ENCODE measurements around the gene SBF2.

Gene SBF2

GRCh38 chr11:10293423-10294289 is at the start of gene SBF2:
Gene SBF2, minus strand, starts transcription at chr11:10294219. Its CDS starts 150 bp downstream, at chr11:10294069.
- DNase-seq: peak; percentile 80

GRCh38 chr11:10338287-10338686 is 44.3 kb upstream of the SBF2 start:
- DNase-seq: no peak

- no peak for DNase-seq
Observed at GRCh38 chr11:10333490-10333889, 39.5 kb upstream of the SBF2 start.

DNA sequence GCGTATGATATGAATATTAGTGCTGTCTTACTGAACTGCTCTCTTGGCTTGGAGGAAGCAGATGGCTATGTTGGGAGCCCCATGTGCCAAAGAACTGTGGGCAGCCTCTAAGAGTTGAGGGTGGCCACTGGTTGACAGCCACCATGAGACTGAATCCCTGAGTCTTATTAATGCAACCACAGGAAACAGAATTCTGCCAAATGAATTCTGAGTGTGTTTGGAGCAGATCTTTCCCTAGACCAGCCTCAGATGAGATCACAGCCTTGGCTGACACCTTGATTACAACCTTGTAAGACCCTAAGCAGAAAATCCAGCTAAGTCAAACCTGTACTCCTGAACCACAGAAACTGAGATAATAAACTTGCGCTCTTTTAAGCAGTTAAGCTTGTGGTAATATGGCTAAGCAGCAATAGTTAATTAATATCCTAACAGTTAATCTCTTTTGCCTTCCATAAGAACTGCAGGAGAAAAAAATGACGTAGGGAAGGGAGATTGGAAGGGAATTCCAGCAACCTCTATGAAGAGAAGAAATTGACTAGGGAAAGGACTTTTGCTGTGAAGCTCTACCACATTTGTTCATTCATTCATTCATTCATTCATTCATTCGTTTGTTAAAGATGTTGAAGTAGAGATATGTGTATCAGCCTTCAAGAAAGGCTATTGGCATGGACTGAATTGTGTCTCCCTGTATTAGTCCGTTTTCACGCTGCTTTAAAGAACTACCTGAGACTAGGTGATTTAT is 37.7 kb upstream of the SBF2 start:
- DNase-seq: no peak

- DNase-seq: no peak
Observed at GRCh38 chr11:10329935-10330334, 35.9 kb upstream of the SBF2 start.

- no peak for DNase-seq
Observed at GRCh38 chr11:10329356-10329755, 35.3 kb upstream of the SBF2 start.

DNA sequence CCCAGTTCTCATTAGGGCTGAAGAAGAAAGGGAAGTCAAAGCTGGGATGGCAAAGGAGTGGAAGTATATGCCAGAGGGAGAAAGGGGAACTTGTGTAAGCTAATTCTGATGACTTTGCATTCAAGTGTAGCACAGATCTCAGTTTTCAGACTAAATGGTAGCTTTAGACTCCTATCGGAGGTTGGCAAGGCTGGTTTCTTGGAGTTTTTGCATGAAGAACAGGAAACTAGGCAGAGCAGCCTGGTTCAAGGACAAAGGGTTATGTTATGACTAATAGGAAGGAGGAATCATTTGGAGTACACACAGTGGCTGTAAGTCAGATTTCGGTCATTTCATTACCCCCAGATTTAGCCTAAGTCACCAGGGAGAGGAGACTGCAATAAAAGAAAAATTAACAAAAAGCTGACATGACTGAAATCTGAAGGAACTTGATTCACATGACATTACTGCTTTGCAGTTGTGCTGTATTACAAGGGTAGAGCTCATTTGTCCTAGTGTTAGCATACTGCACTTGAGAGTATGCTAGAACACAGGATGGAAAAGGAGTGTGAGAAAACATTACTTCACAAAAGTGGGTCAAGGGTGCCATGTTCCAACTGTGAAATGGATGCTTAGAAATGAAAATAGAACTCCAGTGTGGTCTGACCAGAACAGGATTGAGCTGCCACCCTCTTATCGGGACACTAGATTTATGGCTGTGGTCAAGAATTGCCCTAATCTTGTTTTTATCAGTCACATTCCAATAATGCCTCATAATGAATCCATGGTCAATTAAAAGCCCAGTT is 34.5 kb upstream of the SBF2 start:
- no peak for DNase-seq

DNA sequence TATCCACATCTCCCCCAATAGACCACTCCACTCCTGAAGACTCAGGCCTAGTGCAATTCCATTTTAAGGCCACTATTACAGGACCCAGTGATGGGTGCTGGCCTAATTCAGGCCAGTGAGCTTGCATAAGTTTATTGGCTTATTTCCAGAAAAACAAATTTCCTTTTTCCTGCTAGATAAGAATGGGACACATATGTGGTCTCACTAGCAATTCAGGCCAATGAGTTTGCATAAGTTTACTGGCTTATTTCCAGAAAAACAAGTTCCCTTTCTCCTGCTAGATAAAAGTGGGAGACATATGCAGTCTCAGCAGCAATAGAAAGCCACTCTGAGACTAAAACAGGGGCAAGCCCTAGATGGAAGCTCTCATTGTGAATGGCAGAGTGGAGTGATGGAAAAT is 33.2 kb upstream of the SBF2 start:
- DNase-seq: no peak

- DNase-seq: no peak
Observed at GRCh38 chr11:10326012-10326964, 32.3 kb upstream of the SBF2 start.

DNA sequence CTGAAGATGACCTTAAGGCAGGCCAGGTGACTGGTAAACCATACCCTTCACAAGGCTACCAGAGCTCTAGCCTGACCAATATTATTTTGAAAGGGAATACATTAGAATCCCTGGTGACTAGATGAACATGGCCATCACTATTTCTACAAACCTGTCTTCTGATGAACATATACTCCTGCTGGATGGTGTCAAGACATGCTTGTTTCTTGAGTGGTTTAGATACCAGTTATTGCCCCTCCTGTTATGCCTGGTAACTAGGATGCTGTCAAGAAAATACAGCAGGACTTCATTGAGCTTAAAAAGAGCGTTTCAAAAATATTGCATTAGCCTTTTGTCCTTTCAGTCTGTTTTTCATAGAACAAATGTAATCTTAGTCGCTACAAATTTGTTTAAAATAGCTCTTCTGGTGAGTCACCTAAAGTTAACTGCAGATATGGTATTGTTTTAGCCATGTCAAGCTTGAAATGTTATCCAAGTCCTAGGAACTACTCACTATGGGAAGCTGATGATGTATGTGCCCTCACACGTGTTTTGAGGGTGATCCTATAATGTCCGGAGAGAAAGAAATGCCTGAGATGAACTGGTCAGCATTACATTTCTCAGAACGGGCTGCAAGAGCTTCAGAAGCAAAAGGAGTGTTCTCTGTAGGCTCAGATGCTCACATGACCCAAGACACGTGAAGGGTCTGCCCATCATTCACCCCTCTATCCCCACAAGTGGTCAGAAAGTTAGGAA is 31.4 kb upstream of the SBF2 start:
- no peak for DNase-seq

DNA sequence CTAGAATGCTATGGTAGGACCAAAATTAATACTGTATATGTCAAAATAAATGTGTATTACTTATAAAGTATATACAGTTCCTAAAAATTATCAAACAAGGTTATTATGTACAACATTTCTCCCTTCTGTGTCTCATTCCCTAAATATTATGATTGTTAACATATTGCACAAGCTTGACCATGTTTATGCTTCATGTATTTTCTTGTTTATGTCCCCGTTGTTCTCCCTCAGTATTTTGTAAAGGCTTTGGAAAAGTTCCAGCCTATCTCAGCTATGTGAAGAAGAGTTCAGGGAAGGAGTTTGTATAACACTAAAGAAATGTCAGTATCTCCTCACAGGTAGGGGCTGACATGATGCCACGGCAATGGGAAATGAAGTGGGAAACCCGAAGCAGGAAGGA is 30.5 kb upstream of the SBF2 start:
- DNase-seq: no peak

- no peak for DNase-seq
Observed at GRCh38 chr11:10323793-10324170, 29.8 kb upstream of the SBF2 start.

- peak; percentile 52 for DNase-seq
Observed at GRCh38 chr11:10322830-10323792, 29.1 kb upstream of the SBF2 start.

- no peak for DNase-seq
Observed at GRCh38 chr11:10322401-10322800, 28.4 kb upstream of the SBF2 start.

- no peak for DNase-seq
Observed at GRCh38 chr11:10320736-10321465, 26.9 kb upstream of the SBF2 start.

GRCh38 chr11:10319702-10320558 is 25.9 kb upstream of the SBF2 start:
- no peak for DNase-seq

GRCh38 chr11:10318527-10318802 is 24.4 kb upstream of the SBF2 start:
- no peak for DNase-seq

- no peak for DNase-seq
Observed at GRCh38 chr11:10317776-10318526, 23.9 kb upstream of the SBF2 start.

Data from activated CD8-positive, alpha-beta memory T cell treated with anti-CD3 and anti-CD28 coated beads, Interleukin-2, amount 50 U/mL, for 4 hours (primary cell).